ENCODE measurements around the gene GLTPD2. TPM values are rescaled to one million over a fixed set of nuclear protein-coding genes. Genes with fewer than 3 reads are reported as not detected.

Gene GLTPD2
- total and polyA plus RNA-seq, 10 of the 15 experiments (the other 5 are each of a cell fraction or from before 2014, with no cell fraction given): 0.16 to 0.34 TPM; not detected in 8

- TF ChIP-seq CUX1 (IDR thresholded peaks at IDR 0.05; ENCODE audit: insufficient replicate concordance, low read depth, low read length) (no peak), TCF3 (IDR thresholded peaks at IDR 0.05; ENCODE audit: borderline replicate concordance, insufficient read depth, low read depth, low read length) (no peak), ZBTB40 (IDR thresholded peaks at IDR 0.05; ENCODE audit: borderline replicate concordance) (no peak), ZBTB4 (CRISPR knock-in tag; IDR thresholded peaks at IDR 0.05) (no peak), JUNB (IDR thresholded peaks at IDR 0.05) (no peak), TCF7 (IDR thresholded peaks at IDR 0.05; ENCODE audit: borderline replicate concordance) (no peak), ZBTB33 (IDR thresholded peaks at IDR 0.05) (no peak), IRF3 (IDR thresholded peaks at IDR 0.05) (no peak), ZNF24 (IDR thresholded peaks at IDR 0.05) (no peak), PBX3 (IDR thresholded peaks at IDR 0.05; ENCODE audit: insufficient replicate concordance, low read depth, low read length) (no peak)
These were observed 18.2 kb downstream of the GLTPD2 start, which contains the start of gene PLD2 (continued) for GRCh38 chr17:4806777-4807604.
